DND-41 (cell line): Measurements from ENCODE around the gene SLCO2A1.

Experiments used
- EZH2 ChIP-seq: IDR thresholded peaks from 3 replicates; pipeline ENCODE4 v1.6.1; 2012; ENCODE audit warnings: borderline replicate concordance, low read depth, mild to moderate bottlenecking, moderate library complexity, low read length, inconsistent platforms; ENCODE audit not compliant: severe bottlenecking
- TF ChIP-seq, protein P1 (sequence below): IDR thresholded peaks from 2 replicates; pipeline ENCODE4 v1.5.1; 2012; ENCODE audit warnings: borderline replicate concordance, low read length, moderate library complexity, mild to moderate bottlenecking; ENCODE audit not compliant: poor library complexity, severe bottlenecking; ENCODE audit errors: extremely low read depth

DNA sequence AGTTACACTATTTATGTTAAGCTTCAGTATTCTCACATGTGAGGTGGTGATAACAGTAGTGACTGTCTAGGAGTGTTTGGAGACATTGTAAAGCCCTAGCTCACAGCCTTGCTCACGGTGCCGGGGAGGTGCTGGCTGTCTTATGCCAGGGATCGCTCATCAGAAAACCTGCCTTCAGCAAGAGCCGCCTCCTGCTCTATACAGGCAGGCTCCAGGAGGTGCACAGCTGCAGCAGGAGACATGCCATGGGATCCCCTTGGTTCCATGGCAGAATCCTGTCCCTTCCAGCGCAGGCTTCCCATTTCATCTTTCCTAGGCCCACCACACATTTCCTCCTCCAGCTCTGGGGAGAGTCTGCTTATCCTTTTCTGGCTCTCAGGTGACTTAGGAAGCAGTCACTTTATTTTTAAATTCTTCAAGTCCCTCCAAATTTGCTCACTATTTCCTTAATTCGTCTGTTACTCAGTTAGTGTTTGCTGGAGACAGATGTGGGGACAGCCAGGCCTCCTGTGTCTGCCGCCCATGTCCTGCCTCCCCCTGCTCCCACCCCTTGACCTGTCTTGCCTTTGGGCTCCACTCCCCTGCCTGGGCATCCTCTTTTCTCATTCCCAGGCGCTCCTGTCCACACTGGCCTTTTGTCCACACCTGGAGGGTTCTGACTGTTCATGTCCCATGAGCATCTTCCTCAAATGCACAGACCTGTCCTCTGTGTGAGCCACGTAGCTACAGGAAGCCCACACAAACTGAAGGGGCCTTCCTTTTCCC, 31.7 kb downstream of the SLCO2A1 start:
- TF ChIP-seq, protein P1, sequence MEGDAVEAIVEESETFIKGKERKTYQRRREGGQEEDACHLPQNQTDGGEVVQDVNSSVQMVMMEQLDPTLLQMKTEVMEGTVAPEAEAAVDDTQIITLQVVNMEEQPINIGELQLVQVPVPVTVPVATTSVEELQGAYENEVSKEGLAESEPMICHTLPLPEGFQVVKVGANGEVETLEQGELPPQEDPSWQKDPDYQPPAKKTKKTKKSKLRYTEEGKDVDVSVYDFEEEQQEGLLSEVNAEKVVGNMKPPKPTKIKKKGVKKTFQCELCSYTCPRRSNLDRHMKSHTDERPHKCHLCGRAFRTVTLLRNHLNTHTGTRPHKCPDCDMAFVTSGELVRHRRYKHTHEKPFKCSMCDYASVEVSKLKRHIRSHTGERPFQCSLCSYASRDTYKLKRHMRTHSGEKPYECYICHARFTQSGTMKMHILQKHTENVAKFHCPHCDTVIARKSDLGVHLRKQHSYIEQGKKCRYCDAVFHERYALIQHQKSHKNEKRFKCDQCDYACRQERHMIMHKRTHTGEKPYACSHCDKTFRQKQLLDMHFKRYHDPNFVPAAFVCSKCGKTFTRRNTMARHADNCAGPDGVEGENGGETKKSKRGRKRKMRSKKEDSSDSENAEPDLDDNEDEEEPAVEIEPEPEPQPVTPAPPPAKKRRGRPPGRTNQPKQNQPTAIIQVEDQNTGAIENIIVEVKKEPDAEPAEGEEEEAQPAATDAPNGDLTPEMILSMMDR = no peak
- no peak for TF ChIP-seq EZH2
